Activated naive CD8-positive, alpha-beta T cell treated with anti-CD3 and anti-CD28 coated beads, Interleukin-2, amount 10 ng/mL, durations not matched to agents 7 days and 5 days (primary cell): ENCODE measurements around the gene GPR18. TPM values are rescaled to one million over a fixed set of nuclear protein-coding genes. Genes with fewer than 3 reads are reported as not detected.

Source experiments
- ATAC-seq: fragments of 150-1000 bp; cut with Tn5 transposase; one replicate; pipeline ENCODE4 v1.10.0; 2021; ENCODE audit warnings: low read depth, moderate library complexity
- POLR2A ChIA-PET: fragments of 350-600 bp; sonication (Branson Sonifier 250); formaldehyde crosslinking; loops from one replicate; lab custom pipeline; 2021; ENCODE audit warnings: antibody characterized with exemption; lab: Charles Lee
- DNase-seq: peaks from one replicate; pipeline ENCODE4 v3.0.0; 2021
- H3K27ac Mint-ChIP-seq: one replicate; pipeline ENCODE4 v1.8.0; 2022; ENCODE audit warnings: mild to moderate bottlenecking, mixed read lengths
- H3K27me3 Mint-ChIP-seq: one replicate; pipeline ENCODE4 v1.8.0; 2022; ENCODE audit warnings: mild to moderate bottlenecking, moderate library complexity, mixed read lengths
- H3K36me3 Mint-ChIP-seq: one replicate; pipeline ENCODE4 v1.8.0; 2021; ENCODE audit warnings: mild to moderate bottlenecking, mixed read lengths
- H3K4me1 Mint-ChIP-seq: one replicate; pipeline ENCODE4 v1.8.0; 2021; ENCODE audit warnings: mixed read lengths
- H3K4me3 Mint-ChIP-seq: one replicate; pipeline ENCODE4 v1.8.0; 2022; ENCODE audit warnings: mild to moderate bottlenecking, moderate library complexity, mixed read lengths
- H3K9me3 Mint-ChIP-seq: one replicate; pipeline ENCODE4 v1.8.0; 2021; ENCODE audit warnings: mixed read lengths
- total RNA-seq, 2 experiments: library from RNA; stranded (reverse); gene quantifications; one replicate each; pipeline ENCODE4 v1.2.3, GENCODE V29; 2021

The GPR18 gene
- total RNA-seq, 2 experiments from 2014 or later, result 25.5 to 25.9 TPM

DNA sequence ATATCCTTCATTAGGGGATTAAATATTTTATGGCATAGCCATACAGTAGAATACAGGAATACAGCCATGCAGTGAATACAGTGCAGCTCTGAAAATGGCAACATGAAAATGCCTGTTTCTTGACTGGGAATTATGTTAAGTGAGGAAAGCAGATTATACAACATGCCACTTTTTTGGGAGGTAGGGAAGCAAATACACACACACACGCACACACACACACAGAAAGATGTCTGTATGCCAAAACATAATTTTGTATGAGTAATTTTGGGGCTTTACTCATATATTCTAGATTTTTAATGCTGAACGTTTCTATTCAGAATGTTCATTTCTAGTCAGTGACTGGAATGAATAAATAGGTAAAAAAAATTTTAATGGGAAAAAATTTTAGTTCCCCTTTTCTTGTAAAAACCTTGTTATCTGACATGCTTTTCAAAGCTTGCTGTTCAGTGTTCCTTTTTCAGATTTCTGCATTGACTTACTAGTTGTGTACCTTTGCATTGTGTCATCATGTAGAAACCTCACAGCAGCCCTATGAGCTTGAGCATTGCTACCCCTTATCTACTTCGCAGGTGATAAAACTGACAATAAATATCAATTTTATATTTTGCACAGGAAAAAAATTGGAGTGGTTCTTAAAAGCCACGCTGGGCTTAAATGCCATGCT lies 41.2 kb upstream of the GPR18 start:
- ATAC-seq (no peak), DNase-seq (no peak)
- Mint-ChIP-seq H3K4me1 (peaks cover 50% of the 10 kb centered on the region), H3K36me3 (peaks cover 26% of the 10 kb centered on the region), H3K4me3 (no peak overlapping the region), H3K27me3 (no peaks in the 10 kb centered on the region), H3K9me3 (no peaks in the 10 kb centered on the region), H3K27ac (no peak overlapping the region)
- POLR2A ChIA-PET, result no interaction called here

DNA sequence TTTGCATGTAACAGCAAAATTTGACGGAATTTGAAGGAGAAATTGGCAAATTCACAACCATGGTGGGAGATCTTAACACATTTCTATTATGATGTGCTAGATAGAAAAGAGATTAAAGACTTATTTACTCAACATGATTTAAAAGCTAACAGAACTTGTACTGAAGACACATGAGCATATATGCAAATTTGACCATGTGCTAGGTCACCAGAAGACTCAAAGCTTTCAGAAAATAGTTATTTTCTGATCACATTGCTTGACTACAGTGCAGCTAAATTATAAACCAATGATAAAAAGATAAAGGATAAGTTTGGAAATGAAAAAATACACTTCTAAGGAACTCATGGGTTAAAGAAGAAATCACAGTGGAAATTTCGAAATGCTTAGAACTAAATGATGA lies 39.9 kb upstream of the GPR18 start:
- peaks cover 30% of the 10 kb centered on the region for H3K36me3 Mint-ChIP-seq
- H3K9me3 Mint-ChIP-seq, result no peaks in the 10 kb centered on the region
- H3K4me1 Mint-ChIP-seq, result peaks cover 45% of the 10 kb centered on the region
- DNase-seq (no peak), ATAC-seq (no peak)
- H3K27ac Mint-ChIP-seq, result no peak overlapping the region
- POLR2A ChIA-PET, result no interaction called here
- no peaks in the 10 kb centered on the region for H3K27me3 Mint-ChIP-seq
- no peak overlapping the region for H3K4me3 Mint-ChIP-seq

- peak overlapping the region; percentile 45 for H3K4me3 Mint-ChIP-seq
- peaks cover 45% of the 10 kb centered on the region for H3K4me1 Mint-ChIP-seq
- ATAC-seq, result no peak
- H3K9me3 Mint-ChIP-seq, result no peaks in the 10 kb centered on the region
- H3K27ac Mint-ChIP-seq, result peak overlapping the region; percentile 66
- DNase-seq, result no peak
- POLR2A ChIA-PET, result interaction anchor here (0.7 to 0.9 kb wide), 2 partner anchors 55 to 203 kb away, joined by 3 to 5 read pairs; no protein-coding TSS in a partner anchor
- H3K36me3 Mint-ChIP-seq, result peaks cover 31% of the 10 kb centered on the region
- H3K27me3 Mint-ChIP-seq, result no peaks in the 10 kb centered on the region
Measured at GRCh38 chr13:99297331-99297730, 39.2 kb upstream of the GPR18 start.

- Mint-ChIP-seq H3K27me3 (no peaks in the 10 kb centered on the region), H3K27ac (peak overlapping the region; percentile 88), H3K4me3 (peak overlapping the region; percentile 75), H3K4me1 (peaks cover 42% of the 10 kb centered on the region), H3K36me3 (peaks cover 30% of the 10 kb centered on the region), H3K9me3 (no peaks in the 10 kb centered on the region)
- DNase-seq (no peak), ATAC-seq (peak; percentile 82)
- POLR2A ChIA-PET, result interaction anchor here (0.6 to 1.1 kb wide), 3 partner anchors 10 to 223 kb away, joined by 3 to 5 read pairs (median 4); no protein-coding TSS in a partner anchor
Measured at GRCh38 chr13:99296398-99296797, 38.2 kb upstream of the GPR18 start.

DNA sequence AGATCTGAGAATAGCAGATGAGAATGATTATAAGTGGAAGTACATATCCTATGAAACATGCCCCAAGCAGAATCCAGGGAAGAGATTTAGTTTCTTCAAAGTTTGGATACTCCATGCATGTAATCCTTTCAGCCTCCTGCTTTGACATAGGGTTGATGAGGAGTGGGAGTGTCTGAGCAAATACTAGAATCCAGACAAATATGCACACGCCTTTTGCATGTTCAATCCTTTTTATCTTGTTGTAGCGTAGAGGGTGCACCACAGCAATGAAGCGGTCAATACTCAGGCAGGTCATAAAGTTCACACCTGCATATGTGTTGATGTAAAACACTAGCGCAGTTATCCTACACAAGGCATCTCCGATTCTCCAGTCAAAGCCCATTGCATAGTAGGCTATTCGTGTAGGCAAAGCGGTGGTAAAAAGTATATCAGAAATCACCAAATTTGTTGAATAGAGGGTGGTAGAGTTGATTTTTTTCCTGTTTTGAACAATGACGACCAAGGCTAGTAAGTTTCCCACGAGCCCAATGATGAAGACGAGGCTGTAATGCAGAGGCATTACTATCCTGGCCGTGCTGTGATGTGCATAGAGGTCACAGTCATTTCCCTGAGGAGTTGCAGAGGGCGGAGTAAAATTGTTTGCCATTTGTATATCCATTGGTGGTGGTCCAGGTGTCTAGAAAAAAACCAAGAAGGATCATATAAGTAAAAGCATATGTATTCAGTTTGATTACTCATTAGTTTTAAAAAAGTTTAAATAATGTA lies 37.5 kb upstream of the GPR18 start:
- no peak for ATAC-seq

DNA sequence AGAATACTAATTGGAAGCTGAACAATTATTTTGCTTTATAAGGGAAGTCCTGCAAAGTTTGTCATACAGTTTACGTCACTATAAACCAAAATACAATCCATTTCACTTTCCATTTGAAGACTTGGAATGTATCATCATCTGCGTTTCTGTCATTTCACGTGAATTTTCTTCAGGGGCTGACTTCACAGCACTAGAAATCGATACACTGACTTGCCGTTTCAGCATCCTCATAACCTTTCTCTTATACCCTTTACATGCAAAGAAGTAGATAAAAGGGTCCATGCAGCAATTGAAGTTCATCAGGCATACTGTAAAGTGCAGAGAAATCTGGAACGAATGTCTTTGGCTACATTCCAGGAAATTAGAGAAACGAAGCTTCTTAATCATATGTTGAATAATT lies 36.8 kb upstream of the GPR18 start:
- Mint-ChIP-seq H3K4me1 (peaks cover 43% of the 10 kb centered on the region), H3K36me3 (peaks cover 41% of the 10 kb centered on the region), H3K27me3 (no peaks in the 10 kb centered on the region), H3K9me3 (no peaks in the 10 kb centered on the region), H3K27ac (no peak overlapping the region), H3K4me3 (no peak overlapping the region)
- POLR2A ChIA-PET, result no interaction called here
- no peak for ATAC-seq
- DNase-seq, result no peak

More for the DNA sequence above, 37.5 kb upstream of the GPR18 start:
- H3K27me3 Mint-ChIP-seq, result no peaks in the 10 kb centered on the region
- POLR2A ChIA-PET, result interaction anchor here (1.0 to 1.1 kb wide), 2 partner anchors 9 to 13 kb away, joined by 4 to 5 read pairs; no protein-coding TSS in a partner anchor
- peak overlapping the region; percentile 51 for H3K27ac Mint-ChIP-seq
- DNase-seq, result no peak
- H3K36me3 Mint-ChIP-seq, result peaks cover 35% of the 10 kb centered on the region
- peak overlapping the region; percentile 56 for H3K4me3 Mint-ChIP-seq
- H3K4me1 Mint-ChIP-seq, result peaks cover 44% of the 10 kb centered on the region
- H3K9me3 Mint-ChIP-seq, result no peaks in the 10 kb centered on the region

GRCh38 chr13:99294198-99294597 lies 36.0 kb upstream of the GPR18 start:
- no peaks in the 10 kb centered on the region for H3K9me3 Mint-ChIP-seq
- H3K4me3 Mint-ChIP-seq, result no peak overlapping the region
- ATAC-seq (no peak), DNase-seq (no peak)
- POLR2A ChIA-PET, result no interaction called here
- no peaks in the 10 kb centered on the region for H3K27me3 Mint-ChIP-seq
- peaks cover 47% of the 10 kb centered on the region for H3K36me3 Mint-ChIP-seq
- peaks cover 48% of the 10 kb centered on the region for H3K4me1 Mint-ChIP-seq
- H3K27ac Mint-ChIP-seq, result no peak overlapping the region

GRCh38 chr13:99293178-99293577 lies 35.0 kb upstream of the GPR18 start:
- no peaks in the 10 kb centered on the region for H3K9me3 Mint-ChIP-seq
- POLR2A ChIA-PET, result no interaction called here
- no peak for ATAC-seq
- H3K4me3 Mint-ChIP-seq, result no peak overlapping the region
- H3K36me3 Mint-ChIP-seq, result peaks cover 52% of the 10 kb centered on the region
- H3K27ac Mint-ChIP-seq, result no peak overlapping the region
- no peaks in the 10 kb centered on the region for H3K27me3 Mint-ChIP-seq
- DNase-seq, result no peak
- H3K4me1 Mint-ChIP-seq, result peaks cover 54% of the 10 kb centered on the region

DNA sequence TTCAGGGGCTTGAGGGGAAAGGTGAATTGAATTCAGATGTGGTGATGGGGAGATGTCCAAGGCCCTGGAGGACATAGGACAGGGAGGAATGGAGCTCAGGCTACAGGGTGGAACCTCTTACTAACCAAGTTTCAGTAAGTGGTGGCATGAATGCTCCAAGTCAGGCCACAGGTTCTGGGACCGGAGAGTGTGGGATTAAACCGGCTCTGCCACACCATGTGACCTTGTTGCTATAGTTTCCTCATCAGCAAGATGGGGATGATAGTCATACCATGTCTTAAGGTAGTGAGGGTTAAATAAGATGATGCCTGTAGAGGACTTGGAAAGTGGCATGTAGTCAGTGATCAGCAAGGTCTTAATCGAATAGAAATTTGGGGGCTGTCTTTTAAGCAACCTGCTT lies 32.7 kb upstream of the GPR18 start:
- no peaks in the 10 kb centered on the region for H3K9me3 Mint-ChIP-seq
- peaks cover 59% of the 10 kb centered on the region for H3K36me3 Mint-ChIP-seq
- H3K4me1 Mint-ChIP-seq, result peaks cover 56% of the 10 kb centered on the region
- ATAC-seq (no peak), DNase-seq (no peak)
- H3K27ac Mint-ChIP-seq, result peak overlapping the region; percentile 16
- no peak overlapping the region for H3K4me3 Mint-ChIP-seq
- POLR2A ChIA-PET, result interaction anchor here (0.8 kb wide), 1 partner anchor 66 kb away, joined by 5 read pairs; no protein-coding TSS in a partner anchor
- H3K27me3 Mint-ChIP-seq, result no peaks in the 10 kb centered on the region

- Mint-ChIP-seq H3K9me3 (no peaks in the 10 kb centered on the region), H3K4me3 (no peak overlapping the region), H3K27ac (no peak overlapping the region), H3K4me1 (peaks cover 56% of the 10 kb centered on the region), H3K27me3 (no peaks in the 10 kb centered on the region), H3K36me3 (peaks cover 53% of the 10 kb centered on the region)
- POLR2A ChIA-PET, result no interaction called here
- ATAC-seq (no peak), DNase-seq (no peak)
Measured at GRCh38 chr13:99289674-99290337, 31.6 kb upstream of the GPR18 start.

GRCh38 chr13:99289271-99289670 lies 31.1 kb upstream of the GPR18 start:
- POLR2A ChIA-PET, result no interaction called here
- no peak for ATAC-seq
- H3K4me1 Mint-ChIP-seq, result peaks cover 60% of the 10 kb centered on the region
- H3K27me3 Mint-ChIP-seq, result no peaks in the 10 kb centered on the region
- H3K9me3 Mint-ChIP-seq, result no peaks in the 10 kb centered on the region
- H3K36me3 Mint-ChIP-seq, result peaks cover 55% of the 10 kb centered on the region
- DNase-seq, result no peak
- peak overlapping the region; percentile 4 for H3K4me3 Mint-ChIP-seq
- H3K27ac Mint-ChIP-seq, result no peak overlapping the region

- DNase-seq (no peak), ATAC-seq (peak; percentile 74)
- Mint-ChIP-seq H3K4me3 (peak overlapping the region; percentile 25), H3K27ac (peak overlapping the region; percentile 74), H3K9me3 (no peaks in the 10 kb centered on the region), H3K27me3 (no peaks in the 10 kb centered on the region), H3K36me3 (peaks cover 47% of the 10 kb centered on the region), H3K4me1 (peaks cover 56% of the 10 kb centered on the region)
- POLR2A ChIA-PET, result no interaction called here
Measured at GRCh38 chr13:99288089-99288488, 29.9 kb upstream of the GPR18 start.

DNA sequence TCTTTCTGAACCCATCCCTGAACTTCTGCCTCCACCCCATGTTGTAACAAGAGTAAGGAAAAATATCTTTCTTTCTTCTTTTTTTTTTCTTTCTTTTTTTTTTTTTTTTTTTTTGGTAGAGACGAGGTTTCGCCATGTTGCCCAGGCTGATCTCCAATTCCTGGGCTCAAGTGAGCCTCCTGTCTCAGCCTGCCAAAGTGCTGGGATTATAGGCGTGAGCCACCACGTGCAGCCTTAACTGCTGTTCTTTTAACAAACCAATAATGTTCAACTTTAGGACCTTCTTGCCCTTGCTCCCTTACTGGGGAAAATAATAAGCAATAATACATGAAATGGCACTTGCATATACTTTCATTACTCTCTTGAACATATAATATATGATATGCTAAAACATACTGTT lies 29.4 kb upstream of the GPR18 start:
- no peaks in the 10 kb centered on the region for H3K9me3 Mint-ChIP-seq
- H3K27me3 Mint-ChIP-seq, result no peaks in the 10 kb centered on the region
- no peak for DNase-seq
- POLR2A ChIA-PET, result no interaction called here
- peak overlapping the region; percentile 74 for H3K27ac Mint-ChIP-seq
- peak overlapping the region; percentile 58 for H3K4me3 Mint-ChIP-seq
- H3K4me1 Mint-ChIP-seq, result peaks cover 56% of the 10 kb centered on the region
- peaks cover 43% of the 10 kb centered on the region for H3K36me3 Mint-ChIP-seq
- no peak for ATAC-seq
